DOHH2 (cell line): ENCODE data around the gene DLGAP1.

ENCODE experiments used
- CTCF ChIP-seq: fragments of 200-600 bp; sonication (generic); IDR thresholded peaks from one replicate; pipeline ENCODE4 v1.5.1; 2014; ENCODE audit warnings: antibody characterized with exemption, mild to moderate bottlenecking, low read depth, low read length; ENCODE audit not compliant: poor library complexity, severe bottlenecking
- EZH2phosphoT487 ChIP-seq: fragments of 200-600 bp; sonication (generic); IDR thresholded peaks from 2 replicates; pipeline ENCODE4 v1.6.1; 2017; ENCODE audit warnings: borderline replicate concordance, mild to moderate bottlenecking, antibody characterized with exemption, low read length, moderate library complexity, mixed read lengths

- TF ChIP-seq CTCF (no peak), EZH2phosphoT487 (no peak)
These were observed 926.9 kb downstream of the DLGAP1 start for GRCh38 chr18:3528231-3528630.
